Measurements from ENCODE around the gene CIZ1. TPM values are rescaled to one million over a fixed set of nuclear protein-coding genes. Genes with fewer than 3 reads are reported as not detected.

Gene CIZ1
- total and polyA plus RNA-seq, 9 of the 15 experiments (the other 6 are each of a cell fraction or from before 2014, with no cell fraction given): 6.6 to 329 (median 87.8) TPM

GRCh38 chr9:128205296-128205944, 14.0 kb upstream of the CIZ1 start (continued):
- TF ChIP-seq STAT6 (CRISPR knock-in tag; IDR thresholded peaks at IDR 0.05): no peak
- no peak for TF ChIP-seq PREB (CRISPR knock-in tag; IDR thresholded peaks at IDR 0.05)
- no peak for TF ChIP-seq CBFA2T2 (conservative IDR thresholded peaks at IDR 0.05)
- no peak for TF ChIP-seq ZNF398 (CRISPR knock-in tag; IDR thresholded peaks at IDR 0.05)
- TF ChIP-seq E2F5 (CRISPR knock-in tag; IDR thresholded peaks at IDR 0.05): no peak
- TF ChIP-seq ZKSCAN8 (CRISPR knock-in tag; IDR thresholded peaks at IDR 0.05): no peak
- no peak for TF ChIP-seq ZFP1 (CRISPR knock-in tag; IDR thresholded peaks at IDR 0.05)
- peak; percentile 90 for TF ChIP-seq PTBP1 (IDR thresholded peaks at IDR 0.05; ENCODE audit: low read depth, low read length)
- TF ChIP-seq MEF2D (tag; conservative IDR thresholded peaks at IDR 0.05; ENCODE audit: low read depth): no peak
- no peak for TF ChIP-seq XRCC3 (IDR thresholded peaks at IDR 0.05)
- TF ChIP-seq, protein P1, sequence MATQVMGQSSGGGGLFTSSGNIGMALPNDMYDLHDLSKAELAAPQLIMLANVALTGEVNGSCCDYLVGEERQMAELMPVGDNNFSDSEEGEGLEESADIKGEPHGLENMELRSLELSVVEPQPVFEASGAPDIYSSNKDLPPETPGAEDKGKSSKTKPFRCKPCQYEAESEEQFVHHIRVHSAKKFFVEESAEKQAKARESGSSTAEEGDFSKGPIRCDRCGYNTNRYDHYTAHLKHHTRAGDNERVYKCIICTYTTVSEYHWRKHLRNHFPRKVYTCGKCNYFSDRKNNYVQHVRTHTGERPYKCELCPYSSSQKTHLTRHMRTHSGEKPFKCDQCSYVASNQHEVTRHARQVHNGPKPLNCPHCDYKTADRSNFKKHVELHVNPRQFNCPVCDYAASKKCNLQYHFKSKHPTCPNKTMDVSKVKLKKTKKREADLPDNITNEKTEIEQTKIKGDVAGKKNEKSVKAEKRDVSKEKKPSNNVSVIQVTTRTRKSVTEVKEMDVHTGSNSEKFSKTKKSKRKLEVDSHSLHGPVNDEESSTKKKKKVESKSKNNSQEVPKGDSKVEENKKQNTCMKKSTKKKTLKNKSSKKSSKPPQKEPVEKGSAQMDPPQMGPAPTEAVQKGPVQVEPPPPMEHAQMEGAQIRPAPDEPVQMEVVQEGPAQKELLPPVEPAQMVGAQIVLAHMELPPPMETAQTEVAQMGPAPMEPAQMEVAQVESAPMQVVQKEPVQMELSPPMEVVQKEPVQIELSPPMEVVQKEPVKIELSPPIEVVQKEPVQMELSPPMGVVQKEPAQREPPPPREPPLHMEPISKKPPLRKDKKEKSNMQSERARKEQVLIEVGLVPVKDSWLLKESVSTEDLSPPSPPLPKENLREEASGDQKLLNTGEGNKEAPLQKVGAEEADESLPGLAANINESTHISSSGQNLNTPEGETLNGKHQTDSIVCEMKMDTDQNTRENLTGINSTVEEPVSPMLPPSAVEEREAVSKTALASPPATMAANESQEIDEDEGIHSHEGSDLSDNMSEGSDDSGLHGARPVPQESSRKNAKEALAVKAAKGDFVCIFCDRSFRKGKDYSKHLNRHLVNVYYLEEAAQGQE (IDR thresholded peaks at IDR 0.05; ENCODE audit: borderline replicate concordance): peak; percentile 18; the same call in 1 of the 2 replicates
- TF ChIP-seq, protein P1 (CRISPR knock-in tag; IDR thresholded peaks at IDR 0.05; ENCODE audit: low read depth): no peak
- TF ChIP-seq SMARCA5 (IDR thresholded peaks at IDR 0.05): peak; percentile 86

Data from K562 (cell line).